GM23338 (cell line): ENCODE data around the gene EFS. TPM values are rescaled to one million over a fixed set of nuclear protein-coding genes. Genes with fewer than 3 reads are reported as not detected.

Experiments used
- ATAC-seq: fragments of 200-7000 bp; cut with Tn5 transposase; 3 replicates; pipeline ENCODE4 v1.9.1; 2020
- DNase-seq: peaks from one replicate; pipeline ENCODE4 v3.0.0-alpha.2; 2015; ENCODE audit warnings: low spot score
- H2AFZ ChIP-seq: fragments of 200-600 bp; sonication (generic); 2 replicates; pipeline ENCODE4 v1.8.0; 2016; ENCODE audit warnings: antibody characterized with exemption, mild to moderate bottlenecking, moderate library complexity
- H3F3A ChIP-seq: fragments of 200-600 bp; sonication (generic); replicated peaks from 2 replicates; pipeline ENCODE4 v1.8.0; 2017; ENCODE audit warnings: antibody characterized with exemption, mixed run types, low read depth
- H3K27ac ChIP-seq: fragments of 200-600 bp; sonication (generic); 2 replicates; pipeline ENCODE4 v1.6.1; 2016; ENCODE audit warnings: low read depth
- H3K27me3 ChIP-seq: fragments of 200-600 bp; sonication (generic); 2 replicates; pipeline ENCODE4 v1.8.0; 2016; ENCODE audit warnings: mild to moderate bottlenecking, mixed run types, moderate library complexity; ENCODE audit not compliant: insufficient read depth
- H3K36me3 ChIP-seq: fragments of 200-600 bp; sonication (generic); 2 replicates; pipeline ENCODE4 v1.8.0; 2016; ENCODE audit warnings: mild to moderate bottlenecking; ENCODE audit not compliant: insufficient read depth
- H3K4me1 ChIP-seq: fragments of 200-600 bp; sonication (generic); 2 replicates; pipeline ENCODE4 v1.8.0; 2016; ENCODE audit warnings: mild to moderate bottlenecking, moderate library complexity; ENCODE audit not compliant: insufficient read depth
- H3K4me2 ChIP-seq: fragments of 200-600 bp; sonication (generic); 2 replicates; pipeline ENCODE4 v1.7.1; 2017; ENCODE audit warnings: mixed run types
- H3K4me3 ChIP-seq: fragments of 200-600 bp; sonication (generic); 2 replicates; pipeline ENCODE4 v1.6.1; 2016; ENCODE audit warnings: mixed run types
- H3K79me2 ChIP-seq: fragments of 200-600 bp; sonication (generic); replicated peaks from 2 replicates; pipeline ENCODE4 v1.8.0; 2017; ENCODE audit warnings: mild to moderate bottlenecking; ENCODE audit not compliant: insufficient read depth
- H3K9me2 ChIP-seq: fragments of 200-600 bp; sonication (generic); 2 replicates; pipeline ENCODE4 v1.8.0; 2017; ENCODE audit not compliant: insufficient read depth
- H4K20me1 ChIP-seq: fragments of 200-600 bp; sonication (generic); replicated peaks from 2 replicates; pipeline ENCODE4 v1.8.0; 2017; ENCODE audit warnings: mild to moderate bottlenecking; ENCODE audit not compliant: insufficient read depth
- H3K27ac Mint-ChIP-seq: 2 replicates; pipeline ENCODE4 v1.8.0; 2020; ENCODE audit warnings: inconsistent platforms, mild to moderate bottlenecking, moderate library complexity, mixed read lengths
- H3K27me3 Mint-ChIP-seq: 3 replicates; pipeline ENCODE4 v1.8.0; 2022; ENCODE audit warnings: low read depth, mild to moderate bottlenecking, moderate library complexity, mixed read lengths, inconsistent platforms; ENCODE audit not compliant: insufficient read depth, poor library complexity
- H3K36me3 Mint-ChIP-seq: 3 replicates; pipeline ENCODE4 v1.8.0; 2021; ENCODE audit warnings: low read depth, mild to moderate bottlenecking, inconsistent platforms, moderate library complexity, mixed read lengths
- H3K4me1 Mint-ChIP-seq: 3 replicates; pipeline ENCODE4 v1.8.0; 2020; ENCODE audit warnings: mild to moderate bottlenecking, inconsistent platforms, mixed read lengths
- H3K4me3 Mint-ChIP-seq: 3 replicates; pipeline ENCODE4 v1.8.0; 2021; ENCODE audit warnings: moderate library complexity, mild to moderate bottlenecking, inconsistent platforms, mixed read lengths
- H3K9me3 Mint-ChIP-seq: 3 replicates; pipeline ENCODE4 v1.8.0; 2020; ENCODE audit warnings: moderate library complexity, mild to moderate bottlenecking, inconsistent platforms, mixed read lengths
- ETS1 ChIP-seq: IDR thresholded peaks from 2 replicates; pipeline ENCODE4 v1.6.1; 2016; ENCODE audit warnings: antibody characterized with exemption
- EZH2 ChIP-seq: fragments of 200-600 bp; sonication (generic); IDR thresholded peaks from one replicate; pipeline ENCODE4 v1.8.0; 2017; ENCODE audit warnings: antibody characterized with exemption, mild to moderate bottlenecking, low read depth; ENCODE audit not compliant: unreplicated experiment
- REST ChIP-seq: IDR thresholded peaks from one replicate; pipeline ENCODE4 v1.6.1; 2018; ENCODE audit warnings: antibody characterized with exemption; ENCODE audit not compliant: unreplicated experiment
- STAT1 ChIP-seq: IDR thresholded peaks from one replicate; pipeline ENCODE4 v1.6.1; 2016; ENCODE audit warnings: antibody characterized with exemption; ENCODE audit not compliant: unreplicated experiment
- ZNF114 ChIP-seq: fragments of 250-450 bp; sonication (Bioruptor Pico); IDR thresholded peaks from 2 replicates; pipeline ENCODE4 v1.5.0; 2020; ENCODE audit warnings: mild to moderate bottlenecking, moderate library complexity
- ZNF462 ChIP-seq: fragments of 250-450 bp; sonication (Bioruptor Pico); IDR thresholded peaks from 2 replicates; pipeline ENCODE4 v1.5.0; 2020; ENCODE audit warnings: mild to moderate bottlenecking, moderate library complexity
- polyA plus RNA-seq: library from polyadenylated mRNA; unstranded; fragments of >200 nt; fragmentation: Nextera tagmentation; extraction: Ambion mirVana; gene quantifications from 2 replicates; pipeline ENCODE4 v1.2.1, GENCODE V29; 2016
- total RNA-seq: library from RNA; depleted of rRNA; stranded (reverse); fragments of >200 nt; shearing (Covaris generic); gene quantifications from 2 replicates; pipeline ENCODE4 v1.2.3, GENCODE V29; 2014
- TF ChIP-seq, protein P1 (sequence below), 2 experiments: fragments of 200-600 bp in 1 of 2; sonication (generic) in 1 of 2; conservative IDR thresholded peaks; 2 replicates each; pipeline versions ENCODE4 v1.5.1 to v1.6.1; 2016 to 2017; ENCODE audit warnings: antibody characterized with exemption in 2 of 2, low read depth in 2 of 2, mild to moderate bottlenecking in 2 of 2, moderate library complexity in 1 of 2

The EFS gene
- total and polyA plus RNA-seq, 2 experiments from 2014 or later, result 5.1 to 18.9 TPM

DNA sequence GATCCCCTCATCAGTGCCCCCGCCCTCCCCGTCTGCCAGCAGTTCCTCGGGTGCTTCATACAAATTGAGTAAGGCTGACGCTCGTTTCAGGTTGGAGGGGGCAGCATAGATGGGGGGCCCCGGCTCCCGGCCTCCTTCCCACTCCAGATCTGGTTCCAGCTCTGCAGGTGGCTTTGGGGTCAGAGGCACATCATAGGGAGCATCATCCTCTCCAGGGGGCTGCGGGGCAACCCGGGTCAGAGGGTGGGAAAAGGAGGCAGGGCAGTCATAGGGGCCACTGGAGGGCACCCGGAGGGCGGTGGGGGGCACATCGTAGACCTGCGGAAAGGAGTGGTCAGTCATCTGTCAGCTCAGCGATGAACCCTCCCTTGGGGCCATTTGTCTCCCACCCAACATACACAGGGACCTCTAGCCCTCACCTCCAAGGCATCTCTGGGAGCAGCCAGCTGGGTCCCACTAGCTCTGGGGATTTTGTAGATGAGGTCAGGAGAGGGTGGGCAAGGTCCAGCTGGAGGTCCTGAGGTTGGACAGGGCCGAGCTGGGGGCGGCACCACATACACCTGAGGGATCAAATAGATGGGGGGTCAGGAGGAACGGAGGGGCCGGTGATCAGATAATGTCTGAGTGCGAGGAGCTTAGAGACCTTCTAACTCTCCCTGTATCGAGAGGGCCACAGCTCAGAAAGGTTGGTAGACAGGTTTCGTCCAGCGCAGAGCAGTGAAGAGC, 5.1 kb downstream of the EFS start:
- Histone ChIP-seq H3K4me1 (peaks cover 22% of the 10 kb centered on the region), H3K4me3 (no peak overlapping the region), H3K27me3 (peaks cover 19% of the 10 kb centered on the region), H3K4me2 (no peak overlapping the region), H3K27ac (no peak overlapping the region), H3K36me3 (no peaks in the 10 kb centered on the region), H3F3A (peaks cover 9% of the 10 kb centered on the region; the same call in 1 of the 2 replicates), H3K9me2 (no peaks in the 10 kb centered on the region), H4K20me1 (peaks cover 3% of the 10 kb centered on the region; the same call in 1 of the 2 replicates), H3K79me2 (peaks cover 5% of the 10 kb centered on the region; the same call in 1 of the 2 replicates), H2AFZ (no peak overlapping the region)
- H3K27ac Mint-ChIP-seq, result no peak overlapping the region
- TF ChIP-seq ZNF462 (CRISPR knock-in tag) (no peak), EZH2 (no peak), ETS1 (no peak), ZNF114 (CRISPR knock-in tag) (no peak), STAT1 (no peak), REST (no peak)
- TF ChIP-seq, protein P1, sequence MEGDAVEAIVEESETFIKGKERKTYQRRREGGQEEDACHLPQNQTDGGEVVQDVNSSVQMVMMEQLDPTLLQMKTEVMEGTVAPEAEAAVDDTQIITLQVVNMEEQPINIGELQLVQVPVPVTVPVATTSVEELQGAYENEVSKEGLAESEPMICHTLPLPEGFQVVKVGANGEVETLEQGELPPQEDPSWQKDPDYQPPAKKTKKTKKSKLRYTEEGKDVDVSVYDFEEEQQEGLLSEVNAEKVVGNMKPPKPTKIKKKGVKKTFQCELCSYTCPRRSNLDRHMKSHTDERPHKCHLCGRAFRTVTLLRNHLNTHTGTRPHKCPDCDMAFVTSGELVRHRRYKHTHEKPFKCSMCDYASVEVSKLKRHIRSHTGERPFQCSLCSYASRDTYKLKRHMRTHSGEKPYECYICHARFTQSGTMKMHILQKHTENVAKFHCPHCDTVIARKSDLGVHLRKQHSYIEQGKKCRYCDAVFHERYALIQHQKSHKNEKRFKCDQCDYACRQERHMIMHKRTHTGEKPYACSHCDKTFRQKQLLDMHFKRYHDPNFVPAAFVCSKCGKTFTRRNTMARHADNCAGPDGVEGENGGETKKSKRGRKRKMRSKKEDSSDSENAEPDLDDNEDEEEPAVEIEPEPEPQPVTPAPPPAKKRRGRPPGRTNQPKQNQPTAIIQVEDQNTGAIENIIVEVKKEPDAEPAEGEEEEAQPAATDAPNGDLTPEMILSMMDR (conservative IDR thresholded peaks at IDR 0.05; ENCODE audit: low read depth in 2 of 2), result no peak
- peaks cover 33% of the 10 kb centered on the region for H3K36me3 Mint-ChIP-seq
- no peak overlapping the region for H3K4me3 Mint-ChIP-seq
- ATAC-seq, result no peak
- H3K4me1 Mint-ChIP-seq, result peaks cover 33% of the 10 kb centered on the region
- no peaks in the 10 kb centered on the region; the same call in 2 of the 3 replicates for H3K9me3 Mint-ChIP-seq
- peaks cover 20% of the 10 kb centered on the region for H3K27me3 Mint-ChIP-seq
- DNase-seq, result no peak
